GM10847 (cell line): ENCODE measurements around the gene FAM240A.

Experiments used
- POLR2A ChIP-seq: IDR thresholded peaks from 2 replicates; pipeline ENCODE4 v1.6.1; 2011; ENCODE audit not compliant: insufficient read length; ENCODE audit errors: extremely low read depth

FAM240A gene

DNA sequence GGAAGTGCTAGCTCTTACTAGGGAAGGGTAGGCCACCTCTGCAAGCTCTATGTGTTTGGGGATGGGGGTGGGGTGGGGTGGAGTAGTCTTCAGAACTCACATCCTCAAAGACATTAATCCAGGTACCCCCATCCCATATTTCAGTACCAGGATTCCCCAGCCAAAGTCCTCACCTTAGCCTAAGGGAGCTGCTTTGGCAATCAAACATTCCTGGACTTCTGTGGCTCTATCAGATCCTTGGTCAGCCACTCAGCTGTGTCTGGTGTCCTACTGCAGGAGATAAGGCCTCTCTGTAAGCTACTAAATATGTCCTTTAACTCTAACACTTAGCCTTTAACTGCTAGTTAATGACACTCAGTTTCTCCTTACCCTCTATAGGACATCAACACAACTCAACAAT is 26.9 kb downstream of the FAM240A start:
- TF ChIP-seq POLR2A = no peak

DNA sequence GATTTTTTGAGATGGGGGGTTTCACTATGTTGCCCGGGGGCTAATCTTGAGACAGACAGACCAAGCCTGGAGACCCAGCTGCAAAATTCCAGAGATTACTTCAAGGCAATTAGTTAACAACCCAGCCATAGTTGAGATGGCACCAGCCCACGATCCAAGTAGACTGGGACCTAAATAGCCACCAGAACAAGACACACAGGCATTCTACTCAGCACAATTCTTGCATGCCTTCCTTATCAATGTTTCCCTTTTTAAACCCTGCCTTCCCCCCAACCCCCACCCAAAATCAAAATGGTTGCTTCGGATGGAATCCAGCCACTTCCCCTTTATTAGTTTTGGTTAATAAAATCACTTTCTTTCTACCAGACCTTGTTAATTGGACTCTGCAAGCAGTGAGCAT is 28.6 kb downstream of the FAM240A start:
- no peak for TF ChIP-seq POLR2A

DNA sequence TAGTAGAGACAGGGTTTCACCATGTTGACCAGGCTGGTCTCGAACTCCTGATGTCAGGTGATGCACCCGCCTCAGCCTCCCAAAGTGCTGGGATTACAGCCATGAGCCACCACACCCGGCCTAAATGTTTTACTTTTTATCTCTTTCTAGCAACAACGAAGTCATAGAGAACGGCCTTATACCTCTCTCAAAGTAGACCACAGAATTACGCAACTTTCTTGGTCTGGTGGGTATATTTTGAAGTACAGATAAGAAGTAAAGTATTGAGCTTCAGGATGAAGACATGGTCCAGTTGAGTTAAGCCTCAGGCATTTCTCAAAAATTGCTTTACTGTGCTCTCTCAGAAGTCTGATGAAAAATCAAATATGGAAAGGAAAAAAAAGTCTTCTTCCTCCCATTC is 30.6 kb downstream of the FAM240A start:
- TF ChIP-seq POLR2A = no peak

DNA sequence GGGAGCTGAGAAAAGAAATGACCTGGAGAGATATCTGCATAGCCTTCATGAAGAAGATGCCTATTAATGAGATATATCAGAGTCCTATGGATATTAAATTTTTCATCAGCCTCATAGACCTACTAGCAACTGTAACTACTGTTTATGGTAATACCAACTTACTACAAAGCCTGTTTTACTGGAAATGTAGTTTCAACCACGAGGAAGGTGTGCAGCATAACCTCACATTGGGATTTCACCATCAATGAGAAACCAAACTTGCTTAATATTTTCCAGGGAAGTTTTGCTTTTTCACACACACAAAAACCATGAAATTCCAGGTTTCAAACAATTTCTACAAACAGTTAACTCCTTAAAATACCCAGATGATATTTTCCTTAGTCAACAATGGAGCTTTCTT is 31.4 kb downstream of the FAM240A start:
- TF ChIP-seq POLR2A = no peak

DNA sequence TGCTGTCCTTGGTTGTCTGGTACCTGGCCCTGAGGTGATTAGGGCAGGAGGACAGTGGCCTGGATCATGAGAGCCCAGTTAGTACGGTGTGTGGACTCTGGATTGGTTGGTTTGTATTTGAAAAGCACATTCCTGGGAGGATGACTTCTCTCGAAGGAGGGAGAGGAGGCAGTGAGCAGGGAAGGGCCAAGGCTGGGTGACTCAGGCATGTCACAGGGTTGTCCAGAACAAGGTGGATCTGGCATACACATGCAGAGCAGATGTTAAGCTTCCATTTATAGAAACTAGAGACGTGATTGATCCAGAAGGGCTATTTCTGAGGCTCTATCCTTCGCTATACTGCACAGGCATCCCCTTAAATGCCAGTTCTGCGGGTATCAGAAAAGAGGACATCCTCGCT is 34.4 kb downstream of the FAM240A start:
- no peak for TF ChIP-seq POLR2A

DNA sequence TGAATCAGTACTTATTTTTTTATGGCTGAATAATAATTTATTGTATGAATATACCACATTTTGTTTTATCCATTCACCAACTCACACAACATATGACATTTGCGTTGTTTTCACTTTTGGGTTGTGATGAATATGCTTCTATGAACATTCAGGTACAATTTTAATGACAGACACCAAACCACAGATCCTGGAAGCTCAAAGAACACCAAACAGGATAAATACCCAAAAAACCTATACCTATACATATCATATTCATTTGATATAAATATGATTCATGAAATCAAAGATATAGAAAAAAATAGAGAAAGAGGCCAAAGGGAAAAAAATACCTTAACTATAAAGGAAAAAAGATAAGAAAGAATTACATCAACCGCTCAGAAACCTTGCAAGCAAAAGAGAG is 35.8 kb downstream of the FAM240A start:
- no peak for TF ChIP-seq POLR2A

DNA sequence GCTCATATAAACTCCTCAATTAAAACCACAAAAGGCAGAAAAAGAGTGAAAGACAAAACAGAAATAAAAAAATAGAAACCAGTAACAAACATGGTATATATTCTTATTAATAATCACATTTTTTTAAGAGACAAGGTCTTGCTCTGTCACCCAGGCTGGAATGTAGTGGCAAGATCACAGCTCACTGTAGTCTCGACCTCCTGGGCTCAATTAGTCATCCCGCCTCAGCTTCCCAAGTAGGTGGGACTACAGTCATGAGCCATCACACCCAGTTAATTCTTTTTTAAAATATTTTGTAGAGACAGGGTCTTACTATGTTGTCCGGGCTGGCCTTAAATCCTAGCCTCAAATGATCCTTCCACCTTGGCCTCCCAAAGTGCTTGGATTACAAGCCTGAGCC is 37.1 kb downstream of the FAM240A start:
- TF ChIP-seq POLR2A = no peak

DNA sequence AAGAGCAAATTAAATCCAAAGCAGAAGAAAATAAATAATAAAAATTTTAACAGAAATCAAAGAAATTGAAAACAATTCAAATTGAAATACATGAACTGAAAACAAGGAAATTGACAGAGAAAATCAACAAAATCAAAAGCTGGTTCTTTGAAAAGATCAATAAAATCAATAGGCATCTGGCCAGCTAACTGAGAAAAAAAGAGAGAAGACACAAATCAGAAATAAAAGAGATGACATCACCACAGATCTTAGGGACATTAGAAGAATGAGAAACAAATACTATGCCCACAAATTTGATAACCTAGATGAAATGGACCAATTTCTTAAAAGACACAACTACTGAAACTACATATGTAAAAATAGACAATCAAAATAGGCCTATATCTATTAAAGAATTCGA is 38.8 kb downstream of the FAM240A start:
- no peak for TF ChIP-seq POLR2A

DNA sequence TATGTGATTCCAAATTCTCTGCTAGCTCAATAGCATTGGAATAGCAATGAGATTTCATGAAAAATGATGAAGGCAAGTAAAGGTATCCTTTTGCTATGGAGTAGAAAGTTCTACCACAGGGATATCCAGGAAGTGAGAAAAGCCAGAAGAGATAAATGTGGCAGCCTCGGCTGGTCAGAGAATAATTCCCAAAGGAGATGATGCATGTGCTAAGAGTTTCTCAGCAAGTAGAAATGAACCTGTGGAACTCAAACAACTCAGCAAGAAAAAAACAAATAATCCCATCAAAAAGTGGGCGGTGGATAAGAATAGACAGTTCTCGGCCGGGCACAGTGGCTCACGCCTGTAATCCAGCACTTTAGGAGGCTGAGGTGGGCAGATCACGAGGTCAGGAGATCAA is 42.9 kb downstream of the FAM240A start:
- no peak for TF ChIP-seq POLR2A

DNA sequence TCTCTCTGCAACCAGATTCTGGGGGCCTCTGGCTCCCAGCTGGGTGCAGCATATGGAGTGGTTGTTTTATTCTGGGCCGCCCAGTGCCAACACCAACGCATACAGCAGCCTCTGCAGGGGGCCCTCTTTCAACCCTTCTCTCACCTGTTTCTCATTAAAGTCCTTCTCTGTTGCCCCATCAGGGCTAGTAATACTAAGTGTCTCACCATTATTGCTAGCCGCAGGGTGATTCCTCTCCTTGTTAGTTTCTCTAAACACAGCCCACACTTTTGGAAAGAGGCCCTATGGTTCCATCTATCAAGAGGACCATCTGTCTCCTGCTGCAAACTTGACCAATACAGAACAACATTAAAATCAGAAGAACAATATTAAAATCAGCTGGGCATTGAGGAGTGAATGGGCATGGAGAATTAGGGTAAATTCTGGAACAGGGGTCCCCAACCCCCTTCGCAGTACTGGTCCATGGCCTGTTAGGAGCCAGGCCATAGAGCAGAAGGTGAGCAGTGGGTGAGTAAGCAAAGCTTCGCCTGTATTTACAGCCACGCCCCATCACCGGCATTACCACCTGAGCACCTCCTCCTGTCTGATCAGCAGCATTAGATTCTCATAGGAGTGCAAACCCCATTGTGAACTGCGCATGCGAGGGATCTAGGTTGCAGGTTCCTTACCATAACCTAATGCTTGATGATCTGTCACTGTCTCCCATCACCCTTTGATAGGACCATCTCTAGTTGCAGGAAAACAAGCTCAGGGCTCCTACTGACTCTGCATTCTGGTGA is 44.6 kb downstream of the FAM240A start:
- TF ChIP-seq POLR2A = no peak

DNA sequence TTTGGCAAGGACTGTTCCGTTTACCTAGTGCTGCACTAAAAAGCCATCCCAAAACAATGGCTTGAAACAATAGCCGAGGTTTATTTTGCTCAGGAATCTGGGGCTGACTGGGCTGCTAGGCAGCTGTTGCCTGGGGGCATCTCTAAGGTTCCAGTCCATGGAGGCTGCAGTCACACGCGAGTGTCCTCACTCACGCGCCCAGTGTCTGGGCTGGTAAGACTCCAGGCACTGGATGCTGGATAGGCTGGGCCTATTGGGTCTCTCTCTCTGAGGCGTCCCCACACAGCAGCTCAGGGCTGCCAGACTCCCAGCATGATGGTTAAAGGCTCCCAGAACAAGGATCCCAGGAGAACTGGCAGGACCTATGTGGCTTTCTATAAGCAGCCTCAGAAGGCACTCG is 47.0 kb downstream of the FAM240A start:
- no peak for TF ChIP-seq POLR2A

DNA sequence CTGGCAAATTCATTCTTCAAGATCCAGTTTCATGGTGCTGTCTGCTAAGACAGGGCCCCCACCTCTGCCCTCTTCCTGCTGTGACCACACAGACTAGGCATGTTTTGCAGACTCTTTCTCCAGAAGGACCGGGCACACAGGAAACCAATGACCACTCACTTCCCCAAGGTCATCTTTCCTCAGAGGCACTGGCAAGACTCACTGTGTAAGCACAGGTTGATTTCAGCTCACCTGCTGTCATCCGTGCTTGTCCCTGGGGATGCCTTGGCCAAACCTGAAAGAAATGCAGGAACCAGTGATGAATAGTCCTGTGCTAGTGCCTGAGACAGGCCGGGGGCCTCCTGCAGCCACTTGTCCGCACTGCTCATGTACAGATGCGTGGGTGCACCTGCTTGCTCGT is 47.7 kb downstream of the FAM240A start:
- no peak for TF ChIP-seq POLR2A

DNA sequence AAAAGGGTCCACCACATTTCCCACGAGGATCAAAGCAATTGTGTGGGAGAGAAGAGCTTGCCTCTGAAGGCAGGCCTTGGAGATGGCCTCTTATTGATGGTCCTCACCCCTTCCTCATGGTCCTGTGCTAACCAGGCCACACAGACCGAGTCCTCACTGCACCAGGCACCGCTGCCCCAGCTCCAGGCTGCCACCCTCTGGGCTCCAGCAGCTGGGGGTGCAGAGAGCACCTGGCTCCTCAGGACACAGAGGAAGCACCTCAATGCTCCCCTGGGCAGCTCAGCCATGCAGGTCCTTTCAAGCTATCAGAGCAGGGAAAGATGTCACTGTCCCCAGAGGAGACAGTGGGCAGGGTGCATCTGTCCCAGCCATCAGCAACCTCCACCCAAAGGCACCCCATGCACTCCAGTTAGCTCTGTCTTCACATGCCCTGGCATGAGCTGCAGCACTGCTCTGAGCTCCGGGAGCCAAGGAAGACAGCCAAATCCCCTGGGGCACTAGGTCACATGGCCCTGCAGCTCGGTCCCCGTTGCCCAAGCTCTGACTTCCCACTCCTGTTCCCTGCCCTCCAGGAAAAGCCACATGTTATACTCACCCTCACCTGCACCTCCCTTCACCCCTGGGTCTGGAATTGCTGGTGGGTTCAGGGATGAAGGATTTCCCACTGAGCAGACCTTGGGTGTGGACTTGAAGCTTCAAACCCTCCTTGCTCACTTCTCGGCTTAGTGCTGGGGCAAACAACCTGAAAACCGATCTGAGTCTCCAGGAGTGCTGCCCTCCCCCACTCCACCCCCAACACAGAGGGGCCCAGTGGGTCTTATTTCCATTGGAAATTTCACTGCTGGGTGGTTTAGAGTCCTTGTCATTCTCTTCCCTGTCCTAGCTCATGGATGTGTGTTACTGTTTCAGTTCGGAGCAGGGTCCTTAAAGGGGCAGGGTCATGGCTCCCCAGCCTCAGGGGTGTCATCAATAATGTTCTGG is 48.5 kb downstream of the FAM240A start:
- no peak for TF ChIP-seq POLR2A

DNA sequence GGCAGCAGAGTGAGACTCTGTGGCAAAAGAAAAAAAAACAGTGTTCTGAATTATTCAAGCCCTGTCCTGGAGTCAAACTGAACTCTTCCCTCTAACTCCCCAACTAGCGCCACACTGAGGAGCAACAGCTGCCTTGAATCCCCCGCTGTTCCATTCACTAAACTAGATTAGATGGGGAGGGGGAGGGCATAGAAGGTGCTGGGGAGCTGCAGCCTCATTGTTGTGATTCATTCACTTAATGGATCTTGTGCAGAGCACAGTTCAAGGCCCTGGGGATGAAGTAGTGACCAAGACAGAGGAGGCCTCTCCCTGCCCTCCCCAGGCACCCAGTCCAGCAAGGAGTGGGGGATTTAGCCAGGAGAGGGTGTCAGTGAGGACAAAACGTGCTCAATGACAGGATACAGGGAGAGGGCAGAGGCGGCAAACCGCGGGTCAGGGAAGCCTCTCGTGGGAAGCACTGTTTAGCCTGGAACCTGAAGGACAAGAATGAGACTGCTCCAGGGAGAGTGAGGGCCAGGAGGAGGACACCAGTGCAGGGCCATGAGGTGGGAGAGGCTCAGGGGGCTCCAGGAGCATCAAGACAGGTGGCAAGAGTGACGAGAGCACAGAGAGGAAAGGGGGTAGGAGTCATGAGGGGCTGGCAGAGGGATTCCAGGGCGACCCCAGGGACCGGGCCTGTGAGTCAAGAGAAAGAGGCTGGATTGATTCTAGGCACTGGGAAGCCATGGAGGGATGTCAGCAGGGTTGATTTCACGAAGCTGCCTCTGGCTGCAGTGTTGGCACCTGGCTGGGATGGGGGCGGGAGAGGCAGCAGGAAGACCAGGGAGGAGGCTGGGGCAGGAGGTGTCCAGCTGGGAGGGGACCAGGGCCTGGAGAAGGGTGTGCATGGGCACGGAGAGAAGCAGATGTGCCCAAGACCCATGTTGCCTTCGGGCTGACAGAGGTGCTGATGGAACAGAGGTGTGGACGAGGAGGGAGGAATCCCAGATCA is 49.7 kb downstream of the FAM240A start:
- no peak for TF ChIP-seq POLR2A
